Keratinocyte (primary cell): ENCODE measurements around the gene GPAT3.

Experiments
- CTCF ChIP-seq, 3 experiments: IDR thresholded peaks in 1 of 3; conservative IDR thresholded peaks in 1 of 3; optimal IDR thresholded peaks in 1 of 3; 2 replicates in 2 of 3; 3 replicates in 1 of 3; pipeline versions ENCODE3 to v1.5.1; 2011; ENCODE audit warnings: low read length in 3 of 3, mild to moderate bottlenecking in 3 of 3, moderate library complexity in 2 of 3, control low read depth in 1 of 3, inconsistent platforms in 1 of 3; ENCODE audit not compliant: insufficient read depth in 2 of 3; ENCODE audit errors: extremely low read depth in 1 of 3
- EZH2 ChIP-seq: IDR thresholded peaks from one replicate; pipeline ENCODE4 v1.6.1; 2012; ENCODE audit warnings: inconsistent platforms, mild to moderate bottlenecking, low read length, moderate library complexity

- peak; percentile 49 to 69 (median 62) for TF ChIP-seq CTCF (optimal IDR thresholded peaks at IDR 0.05 in 1 of 3, IDR thresholded peaks at IDR 0.05 in 1 of 3, conservative IDR thresholded peaks at IDR 0.05 in 1 of 3; ENCODE audit: extremely low read depth in 1 of 3, insufficient read depth in 2 of 3, low read length in 3 of 3)
- no peak for TF ChIP-seq EZH2
These were observed 109.1 kb downstream of the GPAT3 start for GRCh38 chr4:83644677-83645659.
